ENCODE measurements around the gene PRRC1.

- TF ChIP-seq EZH2 (IDR thresholded peaks at IDR 0.05; ENCODE audit: borderline replicate concordance, insufficient read depth, low read length, poor library complexity, severe bottlenecking) (no peak), EP300 (conservative IDR thresholded peaks at IDR 0.05; ENCODE audit: poor library complexity, severe bottlenecking) (no peak), POLR2AphosphoS5 (IDR thresholded peaks at IDR 0.05) (no peak), TAF1 (IDR thresholded peaks at IDR 0.05; ENCODE audit: low read depth) (no peak), SMC3 (conservative IDR thresholded peaks at IDR 0.05; ENCODE audit: poor library complexity) (no peak), RAD21 (conservative IDR thresholded peaks at IDR 0.05) (no peak), MXI1 (conservative IDR thresholded peaks at IDR 0.05; ENCODE audit: poor library complexity, severe bottlenecking) (no peak)
- TF ChIP-seq, protein P1, sequence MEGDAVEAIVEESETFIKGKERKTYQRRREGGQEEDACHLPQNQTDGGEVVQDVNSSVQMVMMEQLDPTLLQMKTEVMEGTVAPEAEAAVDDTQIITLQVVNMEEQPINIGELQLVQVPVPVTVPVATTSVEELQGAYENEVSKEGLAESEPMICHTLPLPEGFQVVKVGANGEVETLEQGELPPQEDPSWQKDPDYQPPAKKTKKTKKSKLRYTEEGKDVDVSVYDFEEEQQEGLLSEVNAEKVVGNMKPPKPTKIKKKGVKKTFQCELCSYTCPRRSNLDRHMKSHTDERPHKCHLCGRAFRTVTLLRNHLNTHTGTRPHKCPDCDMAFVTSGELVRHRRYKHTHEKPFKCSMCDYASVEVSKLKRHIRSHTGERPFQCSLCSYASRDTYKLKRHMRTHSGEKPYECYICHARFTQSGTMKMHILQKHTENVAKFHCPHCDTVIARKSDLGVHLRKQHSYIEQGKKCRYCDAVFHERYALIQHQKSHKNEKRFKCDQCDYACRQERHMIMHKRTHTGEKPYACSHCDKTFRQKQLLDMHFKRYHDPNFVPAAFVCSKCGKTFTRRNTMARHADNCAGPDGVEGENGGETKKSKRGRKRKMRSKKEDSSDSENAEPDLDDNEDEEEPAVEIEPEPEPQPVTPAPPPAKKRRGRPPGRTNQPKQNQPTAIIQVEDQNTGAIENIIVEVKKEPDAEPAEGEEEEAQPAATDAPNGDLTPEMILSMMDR (IDR thresholded peaks at IDR 0.05; ENCODE audit: poor library complexity, severe bottlenecking), result no peak
- TF ChIP-seq, protein P2, sequence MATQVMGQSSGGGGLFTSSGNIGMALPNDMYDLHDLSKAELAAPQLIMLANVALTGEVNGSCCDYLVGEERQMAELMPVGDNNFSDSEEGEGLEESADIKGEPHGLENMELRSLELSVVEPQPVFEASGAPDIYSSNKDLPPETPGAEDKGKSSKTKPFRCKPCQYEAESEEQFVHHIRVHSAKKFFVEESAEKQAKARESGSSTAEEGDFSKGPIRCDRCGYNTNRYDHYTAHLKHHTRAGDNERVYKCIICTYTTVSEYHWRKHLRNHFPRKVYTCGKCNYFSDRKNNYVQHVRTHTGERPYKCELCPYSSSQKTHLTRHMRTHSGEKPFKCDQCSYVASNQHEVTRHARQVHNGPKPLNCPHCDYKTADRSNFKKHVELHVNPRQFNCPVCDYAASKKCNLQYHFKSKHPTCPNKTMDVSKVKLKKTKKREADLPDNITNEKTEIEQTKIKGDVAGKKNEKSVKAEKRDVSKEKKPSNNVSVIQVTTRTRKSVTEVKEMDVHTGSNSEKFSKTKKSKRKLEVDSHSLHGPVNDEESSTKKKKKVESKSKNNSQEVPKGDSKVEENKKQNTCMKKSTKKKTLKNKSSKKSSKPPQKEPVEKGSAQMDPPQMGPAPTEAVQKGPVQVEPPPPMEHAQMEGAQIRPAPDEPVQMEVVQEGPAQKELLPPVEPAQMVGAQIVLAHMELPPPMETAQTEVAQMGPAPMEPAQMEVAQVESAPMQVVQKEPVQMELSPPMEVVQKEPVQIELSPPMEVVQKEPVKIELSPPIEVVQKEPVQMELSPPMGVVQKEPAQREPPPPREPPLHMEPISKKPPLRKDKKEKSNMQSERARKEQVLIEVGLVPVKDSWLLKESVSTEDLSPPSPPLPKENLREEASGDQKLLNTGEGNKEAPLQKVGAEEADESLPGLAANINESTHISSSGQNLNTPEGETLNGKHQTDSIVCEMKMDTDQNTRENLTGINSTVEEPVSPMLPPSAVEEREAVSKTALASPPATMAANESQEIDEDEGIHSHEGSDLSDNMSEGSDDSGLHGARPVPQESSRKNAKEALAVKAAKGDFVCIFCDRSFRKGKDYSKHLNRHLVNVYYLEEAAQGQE (IDR thresholded peaks at IDR 0.05; ENCODE audit: borderline replicate concordance), result no peak
These were observed 68.8 kb downstream of the PRRC1 start for GRCh38 chr5:127586066-127586770.
